Panc1 (cell line): ENCODE measurements around the gene HES4. TPM values are rescaled to one million over a fixed set of nuclear protein-coding genes. Genes with fewer than 3 reads are reported as not detected.

Experiments used
- ATAC-seq: fragments of 200-7000 bp; cut with Tn5 transposase; 2 replicates; pipeline ENCODE4 v1.9.1; 2020; ENCODE audit warnings: mild to moderate bottlenecking, moderate library complexity
- BruUV-seq: library from RNA; stranded (reverse); fragments of 400-500 nt; replicated peaks from 2 replicates; lab custom pipeline; 2021; lab: Mats Ljungman, UMichigan
- CTCF ChIA-PET: fragments of 300-600 bp; sonication (Branson Sonifier 250); formaldehyde crosslinking; loops from one replicate; lab custom pipeline; 2022; ENCODE audit warnings: antibody characterized with exemption; lab: Charles Lee
- POLR2A ChIA-PET: fragments of 300-600 bp; sonication (Branson Sonifier 250); formaldehyde crosslinking; loops from one replicate; lab custom pipeline; 2022; ENCODE audit warnings: antibody characterized with exemption; lab: Charles Lee
- DNase-seq: peaks from one replicate; pipeline ENCODE4 v3.0.0-alpha.2; 2010; ENCODE audit warnings: low read depth, low spot score
- H3K27ac ChIP-seq: 2 replicates; pipeline ENCODE4 v1.5.1; 2011; ENCODE audit warnings: mild to moderate bottlenecking, low read length, inconsistent platforms
- H3K27me3 ChIP-seq: fragments of 200-500 bp; sonication (Bioruptor generic); 2 replicates; pipeline ENCODE4 v1.6.0; 2014; ENCODE audit warnings: low read length, inconsistent platforms; ENCODE audit not compliant: control insufficient read depth, insufficient read depth
- H3K36me3 ChIP-seq: fragments of 200-500 bp; sonication (Bioruptor generic); 2 replicates; pipeline ENCODE4 v1.5.1; 2014; ENCODE audit warnings: inconsistent platforms, mild to moderate bottlenecking, low read length, moderate library complexity; ENCODE audit not compliant: control insufficient read depth, insufficient read depth
- H3K4me1 ChIP-seq: 2 replicates; pipeline ENCODE4 v1.5.1; 2011; ENCODE audit warnings: inconsistent platforms, mild to moderate bottlenecking, low read length, moderate library complexity; ENCODE audit not compliant: control insufficient read depth, insufficient read depth
- H3K4me3 ChIP-seq, 2 experiments: 2 replicates each; pipeline ENCODE4 v1.5.1; 2011 to 2012; ENCODE audit warnings: low read depth in 2 of 2, low read length in 2 of 2, mild to moderate bottlenecking in 2 of 2, inconsistent platforms in 1 of 2, moderate library complexity in 1 of 2
- H3K9me3 ChIP-seq: fragments of 200-500 bp; sonication (Bioruptor generic); 2 replicates; pipeline ENCODE4 v1.5.1; 2014; ENCODE audit warnings: low read depth, mild to moderate bottlenecking, inconsistent platforms, low read length, moderate library complexity; ENCODE audit not compliant: control insufficient read depth, insufficient read depth
- POLR2AphosphoS5 ChIP-seq: IDR thresholded peaks from 2 replicates; pipeline ENCODE4 v1.6.1; 2012; ENCODE audit warnings: mild to moderate bottlenecking, low read depth, low read length, moderate library complexity
- SIN3A ChIP-seq: IDR thresholded peaks from 2 replicates; pipeline ENCODE4 v1.6.1; 2012; ENCODE audit warnings: low read depth, mild to moderate bottlenecking, low read length, moderate library complexity, borderline replicate concordance; ENCODE audit not compliant: insufficient read depth
- TCF7L2 ChIP-seq: IDR thresholded peaks from 2 replicates; pipeline ENCODE4 v1.6.1; 2011; ENCODE audit warnings: mild to moderate bottlenecking, low read depth, low read length, inconsistent platforms
- in situ Hi-C: cut with HindIII; loops from 2 replicates; pipeline ENCODE4 v1.10.0; 2016; ENCODE audit warnings: low sequenced_read_pairs, low pct_unique_long_range_greater_than_20kb
- intact Hi-C: fragments of 100-400 bp; cut with micrococcal nuclease; formaldehyde crosslinking; loops from one replicate; pipeline ENCODE4 v1.10.0; 2022; ENCODE audit not compliant: unreplicated experiment
- total RNA-seq: library from RNA; stranded (reverse); gene quantifications from one replicate; pipeline ENCODE4 v1.2.1, GENCODE V29; 2021; ENCODE audit not compliant: unreplicated experiment
- TF ChIP-seq, protein P1 (sequence below), 2 experiments: IDR thresholded peaks; 2 replicates each; pipeline ENCODE4 v1.6.1; 2011 to 2012; ENCODE audit warnings: low read depth in 2 of 2, control low read depth in 1 of 2, low read length in 1 of 2, mild to moderate bottlenecking in 1 of 2, moderate library complexity in 1 of 2; ENCODE audit not compliant: insufficient read depth in 1 of 2
- TF ChIP-seq, protein P2 (sequence below): fragments of 450-650 bp; IDR thresholded peaks from 2 replicates; pipeline ENCODE4 v1.5.1; 2017; ENCODE audit warnings: mild to moderate bottlenecking

Gene HES4
- total RNA-seq, 1 experiment from 2014 or later: 74.2 TPM

DNA sequence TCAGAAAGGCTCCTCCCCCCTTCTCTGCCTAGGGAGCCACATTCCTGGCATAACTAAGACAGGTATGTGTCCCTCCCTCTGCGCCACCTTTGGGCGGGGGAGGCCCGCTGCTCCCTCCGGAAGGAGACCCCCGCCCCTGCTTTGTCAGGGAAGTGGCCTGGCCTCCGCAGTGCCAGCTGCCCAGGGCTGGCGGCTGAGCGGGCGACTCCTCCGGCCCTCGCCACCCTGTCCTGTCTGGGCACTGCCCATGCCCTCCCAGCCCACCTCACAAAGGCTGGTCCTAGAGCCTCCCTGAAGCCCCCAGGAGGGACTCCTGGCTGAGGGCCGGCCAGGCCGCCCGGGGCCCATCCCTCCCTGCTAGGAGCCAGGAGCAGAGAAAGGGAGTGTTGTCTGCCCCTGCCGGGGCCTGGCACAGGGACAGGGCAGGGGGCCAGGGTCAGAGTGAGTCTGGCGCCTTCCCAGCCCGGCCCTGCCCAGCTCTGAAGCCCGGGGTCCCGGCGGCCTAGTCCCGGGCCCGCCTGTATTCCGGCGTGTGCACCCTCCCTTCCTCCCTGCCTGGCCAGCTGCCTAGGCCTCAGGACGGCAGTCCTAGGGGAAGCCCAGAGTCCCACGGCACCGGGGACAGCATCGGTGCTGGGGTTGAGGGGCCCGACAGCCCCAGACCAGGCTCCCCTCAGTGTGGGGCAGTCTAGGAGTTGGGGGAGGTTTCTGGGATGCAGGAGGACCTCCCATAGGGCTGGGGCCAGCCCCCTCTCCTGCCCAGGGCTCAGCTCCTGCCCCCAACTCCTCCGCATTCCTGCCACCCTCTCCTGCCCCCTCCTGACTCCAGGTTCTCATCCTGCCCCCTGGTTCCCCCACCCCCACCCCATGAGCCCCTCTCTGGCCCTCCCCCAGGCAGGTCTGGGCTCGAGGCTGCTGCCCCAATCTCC is 25.1 kb upstream of the HES4 start:
- in situ Hi-C loops: no loop called here
- Histone ChIP-seq H3K4me1 (peaks cover 43% of the 10 kb centered on the region), H3K9me3 (no peaks in the 10 kb centered on the region), H3K4me3 (no peak overlapping the region), H3K27me3 (no peaks in the 10 kb centered on the region), H3K36me3 (no peaks in the 10 kb centered on the region; the same call in 1 of the 2 replicates), H3K27ac (peak overlapping the region; percentile 48; the same call in 1 of the 2 replicates)
- TF ChIP-seq, protein P1, sequence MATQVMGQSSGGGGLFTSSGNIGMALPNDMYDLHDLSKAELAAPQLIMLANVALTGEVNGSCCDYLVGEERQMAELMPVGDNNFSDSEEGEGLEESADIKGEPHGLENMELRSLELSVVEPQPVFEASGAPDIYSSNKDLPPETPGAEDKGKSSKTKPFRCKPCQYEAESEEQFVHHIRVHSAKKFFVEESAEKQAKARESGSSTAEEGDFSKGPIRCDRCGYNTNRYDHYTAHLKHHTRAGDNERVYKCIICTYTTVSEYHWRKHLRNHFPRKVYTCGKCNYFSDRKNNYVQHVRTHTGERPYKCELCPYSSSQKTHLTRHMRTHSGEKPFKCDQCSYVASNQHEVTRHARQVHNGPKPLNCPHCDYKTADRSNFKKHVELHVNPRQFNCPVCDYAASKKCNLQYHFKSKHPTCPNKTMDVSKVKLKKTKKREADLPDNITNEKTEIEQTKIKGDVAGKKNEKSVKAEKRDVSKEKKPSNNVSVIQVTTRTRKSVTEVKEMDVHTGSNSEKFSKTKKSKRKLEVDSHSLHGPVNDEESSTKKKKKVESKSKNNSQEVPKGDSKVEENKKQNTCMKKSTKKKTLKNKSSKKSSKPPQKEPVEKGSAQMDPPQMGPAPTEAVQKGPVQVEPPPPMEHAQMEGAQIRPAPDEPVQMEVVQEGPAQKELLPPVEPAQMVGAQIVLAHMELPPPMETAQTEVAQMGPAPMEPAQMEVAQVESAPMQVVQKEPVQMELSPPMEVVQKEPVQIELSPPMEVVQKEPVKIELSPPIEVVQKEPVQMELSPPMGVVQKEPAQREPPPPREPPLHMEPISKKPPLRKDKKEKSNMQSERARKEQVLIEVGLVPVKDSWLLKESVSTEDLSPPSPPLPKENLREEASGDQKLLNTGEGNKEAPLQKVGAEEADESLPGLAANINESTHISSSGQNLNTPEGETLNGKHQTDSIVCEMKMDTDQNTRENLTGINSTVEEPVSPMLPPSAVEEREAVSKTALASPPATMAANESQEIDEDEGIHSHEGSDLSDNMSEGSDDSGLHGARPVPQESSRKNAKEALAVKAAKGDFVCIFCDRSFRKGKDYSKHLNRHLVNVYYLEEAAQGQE (IDR thresholded peaks at IDR 0.05; ENCODE audit: insufficient read depth in 1 of 2, low read depth in 2 of 2, low read length in 1 of 2): no peak
- TF ChIP-seq, protein P2, sequence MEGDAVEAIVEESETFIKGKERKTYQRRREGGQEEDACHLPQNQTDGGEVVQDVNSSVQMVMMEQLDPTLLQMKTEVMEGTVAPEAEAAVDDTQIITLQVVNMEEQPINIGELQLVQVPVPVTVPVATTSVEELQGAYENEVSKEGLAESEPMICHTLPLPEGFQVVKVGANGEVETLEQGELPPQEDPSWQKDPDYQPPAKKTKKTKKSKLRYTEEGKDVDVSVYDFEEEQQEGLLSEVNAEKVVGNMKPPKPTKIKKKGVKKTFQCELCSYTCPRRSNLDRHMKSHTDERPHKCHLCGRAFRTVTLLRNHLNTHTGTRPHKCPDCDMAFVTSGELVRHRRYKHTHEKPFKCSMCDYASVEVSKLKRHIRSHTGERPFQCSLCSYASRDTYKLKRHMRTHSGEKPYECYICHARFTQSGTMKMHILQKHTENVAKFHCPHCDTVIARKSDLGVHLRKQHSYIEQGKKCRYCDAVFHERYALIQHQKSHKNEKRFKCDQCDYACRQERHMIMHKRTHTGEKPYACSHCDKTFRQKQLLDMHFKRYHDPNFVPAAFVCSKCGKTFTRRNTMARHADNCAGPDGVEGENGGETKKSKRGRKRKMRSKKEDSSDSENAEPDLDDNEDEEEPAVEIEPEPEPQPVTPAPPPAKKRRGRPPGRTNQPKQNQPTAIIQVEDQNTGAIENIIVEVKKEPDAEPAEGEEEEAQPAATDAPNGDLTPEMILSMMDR: no peak
- TF ChIP-seq SIN3A (no peak), TCF7L2 (no peak), POLR2AphosphoS5 (no peak)
- no TSS peak for BruUV-seq
- DNase-seq: no peak
- intact Hi-C loops: no loop called here
- CTCF ChIA-PET: no interaction called here
- ATAC-seq: peak; percentile 28
- POLR2A ChIA-PET: no interaction called here

DNA sequence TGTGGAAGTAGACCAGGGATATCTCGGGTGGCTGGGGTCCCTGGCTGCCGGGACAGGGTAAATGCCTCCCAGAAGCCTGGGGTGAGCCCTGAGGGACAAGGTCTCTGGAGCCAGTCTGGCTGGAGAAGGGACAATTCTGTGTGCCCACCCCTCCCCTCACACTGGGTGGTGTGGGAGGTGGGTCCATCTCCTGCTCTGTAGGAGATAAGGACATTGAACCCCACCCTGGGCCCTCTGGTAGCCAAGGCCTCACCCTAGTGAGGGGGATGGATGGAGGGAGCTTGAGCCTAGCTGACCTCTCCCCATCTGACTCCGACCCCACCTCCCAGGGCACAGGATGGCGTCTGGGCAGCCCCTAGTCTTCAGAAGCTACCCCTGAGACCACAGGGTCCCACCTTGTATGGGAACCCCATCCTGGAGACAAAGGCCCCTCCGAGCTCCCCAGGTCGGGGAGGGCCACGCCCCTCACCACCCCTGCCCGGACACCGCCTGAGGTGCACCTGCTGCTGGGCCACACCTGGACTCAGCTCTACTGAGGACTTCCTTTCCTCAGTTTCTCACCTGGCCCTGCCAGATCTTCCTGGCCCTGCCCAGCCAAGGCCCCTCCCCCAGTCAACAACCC is 24.4 kb upstream of the HES4 start:
- in situ Hi-C loops (no loop called here), intact Hi-C loops (no loop called here)
- peak overlapping the region; percentile 57; the same call in 1 of the 2 replicates for H3K27ac ChIP-seq
- no peaks in the 10 kb centered on the region for H3K27me3 ChIP-seq
- H3K36me3 ChIP-seq: no peaks in the 10 kb centered on the region; the same call in 1 of the 2 replicates
- TF ChIP-seq SIN3A (no peak), POLR2AphosphoS5 (no peak), TCF7L2 (no peak)
- TF ChIP-seq, protein P2: no peak
- TF ChIP-seq, protein P1 (IDR thresholded peaks at IDR 0.05; ENCODE audit: insufficient read depth in 1 of 2, low read depth in 2 of 2, low read length in 1 of 2): no peak
- ChIA-PET CTCF (no interaction called here), POLR2A (no interaction called here)
- no peaks in the 10 kb centered on the region for H3K9me3 ChIP-seq
- ATAC-seq (no peak), DNase-seq (no peak)
- H3K4me3 ChIP-seq: no peak overlapping the region
- no TSS peak for BruUV-seq
- peaks cover 43% of the 10 kb centered on the region for H3K4me1 ChIP-seq
